GM19099 (cell line): Measurements from ENCODE around the gene TP53AIP1.

Experiments
- POLR2A ChIP-seq: IDR thresholded peaks from 3 replicates; pipeline ENCODE4 v1.6.1; 2011; ENCODE audit warnings: low read depth; ENCODE audit not compliant: insufficient read length; ENCODE audit errors: extremely low read depth

Gene TP53AIP1

GRCh38 chr11:128934351-128934750, 8.3 kb downstream of the TP53AIP1 start:
- TF ChIP-seq POLR2A = no peak

DNA sequence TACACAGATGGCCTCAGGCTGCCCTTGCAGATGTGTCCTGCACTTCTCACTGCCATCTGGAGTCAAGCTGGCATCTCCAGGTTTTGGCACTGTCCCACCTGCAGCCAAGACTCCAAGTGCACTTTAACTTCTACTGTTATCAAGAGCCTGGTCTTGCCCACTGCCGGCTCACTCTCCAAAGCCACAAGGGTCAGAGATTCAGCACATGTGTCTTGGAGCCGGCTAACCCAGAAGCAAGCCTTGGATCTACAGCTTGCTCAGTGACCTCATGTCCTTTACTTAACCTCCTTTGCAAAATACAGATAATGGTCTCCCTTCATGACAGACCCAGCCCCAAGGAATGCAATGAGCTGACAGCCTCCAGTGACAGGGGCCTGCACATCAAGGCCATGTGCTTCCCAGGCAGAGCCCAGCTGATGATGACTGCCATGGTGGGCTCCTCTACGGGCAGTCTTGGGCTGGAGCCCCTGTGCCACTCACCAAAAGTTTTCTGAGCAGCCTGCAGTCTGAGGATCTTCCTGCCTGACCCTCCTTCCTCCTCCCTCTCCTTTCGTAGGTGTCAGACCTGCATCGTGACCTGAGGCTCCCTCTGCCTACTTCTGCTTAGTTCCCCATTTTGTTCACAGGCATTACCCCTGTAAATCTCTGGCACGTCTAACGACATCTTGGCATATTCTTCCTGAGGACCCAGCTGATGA, 9.0 kb downstream of the TP53AIP1 start:
- TF ChIP-seq POLR2A = no peak

DNA sequence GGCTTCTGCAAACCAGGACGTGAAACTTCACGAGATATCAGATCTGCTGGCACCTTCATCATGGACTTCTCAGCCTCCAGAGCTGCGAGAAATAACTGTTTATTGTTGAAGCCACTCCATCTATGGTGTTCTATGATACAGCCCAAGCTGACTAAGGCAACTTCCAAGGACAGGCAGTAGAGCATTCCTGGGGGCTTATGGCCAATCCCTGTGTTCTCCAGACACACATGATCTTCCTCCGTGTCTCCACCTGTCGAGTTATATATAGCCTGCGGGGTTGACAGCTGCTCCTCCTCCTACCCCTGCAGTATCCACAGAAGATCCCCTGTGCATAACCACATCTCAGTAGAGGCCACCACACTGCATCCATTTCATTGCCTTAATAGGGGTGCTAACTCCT, 11.0 kb downstream of the TP53AIP1 start:
- no peak for TF ChIP-seq POLR2A

GRCh38 chr11:128931066-128931465, 11.6 kb downstream of the TP53AIP1 start:
- TF ChIP-seq POLR2A = no peak

- no peak for TF ChIP-seq POLR2A
These were observed 12.7 kb downstream of the TP53AIP1 start for GRCh38 chr11:128929991-128930390.

GRCh38 chr11:128929468-128929867, 13.2 kb downstream of the TP53AIP1 start:
- TF ChIP-seq POLR2A = no peak

- TF ChIP-seq POLR2A = no peak
These were observed 14.3 kb downstream of the TP53AIP1 start for GRCh38 chr11:128928400-128928799.

GRCh38 chr11:128927683-128928336, 14.9 kb downstream of the TP53AIP1 start:
- no peak for TF ChIP-seq POLR2A

DNA sequence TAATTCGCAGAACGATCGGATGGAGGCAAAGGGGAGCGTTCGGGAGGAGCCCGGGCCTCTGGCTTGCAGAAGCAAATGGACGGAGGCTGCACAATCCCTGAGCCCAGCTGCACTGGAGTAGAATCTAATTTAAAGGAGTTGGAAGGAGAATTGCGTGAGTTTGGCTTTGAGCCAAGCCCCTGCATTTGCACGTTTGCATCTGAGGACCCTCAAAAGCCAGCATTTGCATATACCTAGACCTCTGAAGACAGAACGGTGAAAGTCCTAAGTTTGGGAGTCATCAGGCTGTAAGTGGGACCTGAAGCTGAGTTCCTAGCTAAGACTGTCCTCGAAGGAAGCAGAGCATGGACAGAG, 15.6 kb downstream of the TP53AIP1 start:
- no peak for TF ChIP-seq POLR2A

GRCh38 chr11:128926437-128927107, 16.1 kb downstream of the TP53AIP1 start:
- no peak for TF ChIP-seq POLR2A

- TF ChIP-seq POLR2A = no peak
These were observed 16.7 kb downstream of the TP53AIP1 start for GRCh38 chr11:128926000-128926399.

GRCh38 chr11:128925250-128925600, 17.4 kb downstream of the TP53AIP1 start:
- TF ChIP-seq POLR2A = no peak

DNA sequence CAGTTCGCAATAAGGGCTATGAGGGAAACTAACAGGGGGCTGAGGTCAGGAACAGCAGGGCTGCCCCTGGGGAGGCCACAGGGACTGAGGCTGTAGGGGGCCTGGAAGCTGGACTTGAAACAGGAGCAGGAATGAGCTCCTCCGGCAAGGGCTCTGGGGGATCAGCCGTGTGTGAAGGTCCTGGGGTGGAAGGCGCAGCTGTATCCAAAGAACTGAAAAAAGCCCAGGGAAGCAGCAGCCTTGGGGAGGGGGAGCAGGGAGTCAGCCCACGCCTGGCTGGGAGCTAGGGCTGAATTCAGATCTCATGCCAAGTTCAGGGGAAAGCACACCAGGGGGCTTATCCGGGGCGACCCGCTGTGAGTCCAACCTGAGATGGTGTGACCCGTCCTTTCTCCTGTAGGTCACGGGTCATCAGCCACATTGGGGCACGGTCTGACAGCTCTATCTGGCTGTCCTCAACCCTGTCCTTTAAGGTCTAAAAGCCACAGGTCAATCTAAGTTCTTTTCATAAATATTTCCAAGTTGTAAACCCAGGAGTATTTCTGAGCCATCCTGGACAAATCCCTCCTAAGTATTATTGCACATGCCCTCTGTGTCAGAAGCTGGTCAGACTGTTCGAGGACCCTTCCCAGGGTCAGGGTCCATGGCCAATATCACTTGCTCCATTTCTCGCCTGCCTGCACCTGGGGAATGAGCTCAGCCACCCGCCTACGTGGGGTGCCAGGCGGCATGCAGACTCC, 18.0 kb downstream of the TP53AIP1 start:
- no peak for TF ChIP-seq POLR2A

DNA sequence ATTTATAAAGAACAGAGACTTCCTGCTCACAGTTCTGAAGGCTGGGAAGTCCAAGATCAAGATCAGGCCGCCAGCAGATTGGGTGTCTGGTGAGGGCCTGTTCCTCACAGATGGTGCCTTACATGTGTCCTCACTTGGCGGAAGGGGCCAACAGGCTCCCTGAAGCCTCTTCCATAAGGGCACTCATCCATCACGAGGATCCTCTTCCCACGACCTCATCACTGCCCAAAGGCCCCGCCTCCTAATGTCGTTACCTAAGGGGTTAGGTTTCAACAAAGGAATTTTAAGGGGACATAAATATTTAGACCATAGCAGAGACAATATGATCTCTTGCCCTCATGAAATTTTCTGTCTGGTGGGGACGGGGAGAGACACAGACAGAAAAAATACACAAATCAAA, 18.6 kb downstream of the TP53AIP1 start:
- no peak for TF ChIP-seq POLR2A

DNA sequence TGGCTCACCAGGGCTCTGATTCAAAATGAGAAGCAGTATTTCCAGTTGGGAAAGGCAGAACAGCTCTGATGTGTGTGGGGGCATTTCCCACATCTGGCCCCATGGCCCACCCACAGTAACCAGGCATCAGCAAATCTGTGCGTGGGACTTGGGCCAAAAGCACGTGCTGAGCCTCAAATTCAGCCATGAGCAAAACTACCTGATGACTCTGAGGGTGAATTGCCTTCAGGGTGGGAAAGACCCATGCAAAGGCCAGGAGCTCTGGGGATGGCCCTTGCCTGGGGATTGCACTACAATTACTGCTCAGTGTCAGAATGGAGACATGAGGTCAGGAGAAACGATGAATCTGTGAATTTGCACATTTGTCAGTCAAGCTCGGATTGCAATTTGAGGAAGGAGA, 20.9 kb downstream of the TP53AIP1 start:
- TF ChIP-seq POLR2A = no peak

DNA sequence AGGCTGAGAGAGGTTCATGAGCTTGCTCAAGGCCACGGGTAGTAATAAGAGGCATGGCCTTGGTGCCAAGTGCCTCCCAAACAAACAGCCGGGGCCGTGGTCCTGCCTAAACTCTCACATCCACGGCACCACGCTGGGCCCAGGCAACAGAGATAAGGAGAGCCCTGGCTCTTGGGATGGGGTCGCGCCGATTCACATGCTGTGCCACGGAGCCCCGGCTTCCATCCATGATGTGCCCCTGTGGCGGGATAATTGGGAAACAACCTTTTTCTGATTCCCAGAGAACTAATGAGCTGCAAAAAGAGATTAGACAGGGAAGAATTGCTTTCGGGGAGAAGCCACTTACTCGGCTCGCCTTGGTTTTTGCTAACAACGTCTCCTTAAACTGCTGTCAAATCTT, 22.0 kb downstream of the TP53AIP1 start:
- TF ChIP-seq POLR2A = no peak

DNA sequence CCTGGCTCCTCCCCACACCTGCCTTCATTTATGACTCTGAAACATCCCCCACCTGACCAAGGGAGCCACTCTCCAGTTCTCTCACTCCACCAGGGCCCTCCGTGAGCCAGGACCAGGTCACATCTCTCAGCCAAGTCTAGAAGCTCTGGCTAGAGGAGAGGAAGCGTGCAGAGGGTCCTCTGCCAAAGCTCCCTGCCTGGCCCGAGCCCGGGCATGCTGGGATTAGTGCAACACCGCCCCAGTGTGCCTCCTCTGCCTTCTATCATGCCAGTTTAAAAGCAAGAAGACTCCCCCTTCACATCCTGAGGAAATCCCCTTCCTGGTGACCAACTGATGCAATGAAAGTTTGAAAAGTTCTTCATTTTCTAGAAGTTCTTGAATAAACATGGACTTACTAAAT, 23.5 kb downstream of the TP53AIP1 start:
- TF ChIP-seq POLR2A = no peak
